GM19438 (cell line): ENCODE data around the gene SH2D3A.
A peak's percentile ranks its signal among the peaks of the same experiment; 100 is the strongest.

Experiments
- ATAC-seq: cut with Tn5 transposase; IDR thresholded peaks from one replicate; pipeline ENCODE4 v1.9.1; 2021; ENCODE audit warnings: low read depth; ENCODE audit not compliant: unreplicated experiment

The SH2D3A gene

DNA sequence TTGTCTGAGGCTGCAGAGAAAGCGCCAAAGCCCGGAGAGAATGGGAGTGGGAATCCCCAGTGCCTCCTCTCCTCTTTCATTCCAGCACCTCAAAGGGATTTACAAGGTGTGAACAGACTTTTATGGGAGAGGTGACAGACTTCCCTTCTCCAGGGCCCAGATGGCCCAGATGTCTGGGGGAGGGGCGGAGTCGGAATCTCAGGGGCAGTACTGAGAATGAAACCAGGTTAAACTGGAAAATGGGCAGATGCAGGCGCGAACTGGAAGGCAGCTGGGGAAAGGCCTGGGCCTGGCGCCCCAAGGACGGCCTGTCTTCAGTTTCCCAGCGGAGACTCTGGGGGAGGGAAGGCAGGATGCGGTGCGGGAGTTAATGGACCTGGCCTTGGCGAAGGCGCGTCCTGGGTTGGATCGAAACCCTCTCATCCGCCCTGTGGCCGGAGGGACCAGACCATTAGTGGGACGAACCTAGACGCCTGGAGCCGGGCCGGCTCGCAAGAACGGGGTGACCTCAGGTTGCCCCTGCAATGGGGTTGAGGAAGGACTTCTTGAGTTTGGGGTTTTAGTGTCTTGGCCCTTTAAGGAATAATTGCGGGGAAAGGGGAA is 28.3 kb downstream of the SH2D3A start:
- no peak for ATAC-seq

GRCh38 chr19:6737873-6738786 is 29.1 kb downstream of the SH2D3A start:
- no peak for ATAC-seq

GRCh38 chr19:6737284-6737872 is 29.9 kb downstream of the SH2D3A start, which contains the start of gene GPR108:
GPR108 (minus strand) TSS chr19:6737580; CDS start chr19:6737576, 4 bp downstream.
- ATAC-seq = peak; percentile 50

DNA sequence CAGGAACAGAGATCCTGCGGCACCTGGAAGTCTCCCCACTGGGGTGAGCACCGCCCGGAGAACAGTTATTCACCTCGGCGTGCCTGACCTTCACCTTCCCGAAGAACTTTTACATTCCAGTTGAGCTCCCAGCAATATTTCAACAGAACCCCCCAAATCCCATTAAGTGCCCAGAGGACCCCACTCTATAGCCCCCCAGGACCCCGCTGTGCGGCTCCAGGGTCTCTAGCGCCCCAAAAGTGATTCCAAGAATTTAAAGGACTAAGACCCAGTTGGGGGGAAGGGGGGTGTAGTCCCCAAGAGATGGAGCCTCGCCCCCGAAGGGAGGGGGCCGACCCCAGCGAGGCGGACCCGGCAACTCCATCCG is 30.3 kb downstream of the SH2D3A start:
- ATAC-seq = no peak

GRCh38 chr19:6736169-6736916 is 30.9 kb downstream of the SH2D3A start:
- no peak for ATAC-seq

- ATAC-seq = no peak
These were observed 31.9 kb downstream of the SH2D3A start for GRCh38 chr19:6735181-6735911.

DNA sequence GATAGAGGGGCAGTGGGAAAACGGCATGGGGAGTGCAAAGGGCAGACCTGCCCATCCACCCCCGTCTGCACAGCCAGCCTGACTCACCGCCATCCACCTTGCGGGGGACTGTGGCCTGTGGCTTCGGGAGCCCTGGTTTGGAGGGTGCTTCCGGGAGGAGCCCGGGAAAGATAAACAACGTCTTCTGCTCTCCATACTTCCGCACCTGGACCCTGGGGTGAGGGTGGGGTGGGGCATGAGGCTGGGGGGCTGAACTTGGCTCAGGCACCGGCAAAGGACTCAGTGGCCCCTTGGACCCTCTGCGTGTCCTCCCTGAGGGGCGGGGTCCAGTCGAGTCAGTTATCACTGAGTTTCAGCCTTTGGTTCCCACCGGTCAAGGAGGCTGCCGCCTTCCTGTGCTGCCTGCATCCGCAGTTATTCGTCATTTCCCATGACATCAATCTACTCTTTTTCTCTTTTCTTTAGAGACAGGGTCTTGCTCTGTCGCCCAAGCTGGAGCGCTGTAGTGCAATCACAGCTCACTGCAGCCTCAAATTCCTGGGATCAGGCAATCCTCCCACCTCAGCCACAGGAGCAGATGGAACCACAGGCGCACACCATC is 33.0 kb downstream of the SH2D3A start:
- no peak for ATAC-seq

- ATAC-seq = no peak
These were observed 33.7 kb downstream of the SH2D3A start for GRCh38 chr19:6733338-6734095.

DNA sequence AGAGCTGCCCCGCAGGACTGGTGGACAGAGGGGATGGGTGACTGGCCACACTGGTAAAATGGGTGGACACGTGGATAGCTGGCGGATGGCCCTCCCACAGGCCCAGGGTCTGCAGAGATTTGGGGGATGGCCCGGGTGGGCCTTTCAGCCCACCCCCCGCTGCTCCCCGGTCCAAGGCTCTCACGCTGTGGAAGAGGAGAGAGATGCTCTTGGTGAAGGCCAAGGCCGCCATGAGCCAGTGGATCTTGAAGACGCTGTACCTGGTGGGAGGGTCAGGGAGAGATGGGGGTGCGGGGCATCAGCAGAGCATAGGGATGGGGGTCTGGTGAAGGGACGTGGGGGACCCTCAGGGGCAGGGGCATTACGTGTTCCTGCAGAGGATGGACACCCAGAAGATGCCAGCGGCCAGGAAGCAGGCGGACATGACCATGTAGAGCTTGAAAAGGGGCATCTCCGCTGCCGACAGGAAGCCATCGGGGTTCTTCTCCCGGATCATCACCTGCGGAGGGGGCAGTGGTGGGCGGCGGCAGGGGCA is 34.4 kb downstream of the SH2D3A start:
- ATAC-seq = no peak

GRCh38 chr19:6731822-6732221 is 35.4 kb downstream of the SH2D3A start:
- ATAC-seq = no peak

DNA sequence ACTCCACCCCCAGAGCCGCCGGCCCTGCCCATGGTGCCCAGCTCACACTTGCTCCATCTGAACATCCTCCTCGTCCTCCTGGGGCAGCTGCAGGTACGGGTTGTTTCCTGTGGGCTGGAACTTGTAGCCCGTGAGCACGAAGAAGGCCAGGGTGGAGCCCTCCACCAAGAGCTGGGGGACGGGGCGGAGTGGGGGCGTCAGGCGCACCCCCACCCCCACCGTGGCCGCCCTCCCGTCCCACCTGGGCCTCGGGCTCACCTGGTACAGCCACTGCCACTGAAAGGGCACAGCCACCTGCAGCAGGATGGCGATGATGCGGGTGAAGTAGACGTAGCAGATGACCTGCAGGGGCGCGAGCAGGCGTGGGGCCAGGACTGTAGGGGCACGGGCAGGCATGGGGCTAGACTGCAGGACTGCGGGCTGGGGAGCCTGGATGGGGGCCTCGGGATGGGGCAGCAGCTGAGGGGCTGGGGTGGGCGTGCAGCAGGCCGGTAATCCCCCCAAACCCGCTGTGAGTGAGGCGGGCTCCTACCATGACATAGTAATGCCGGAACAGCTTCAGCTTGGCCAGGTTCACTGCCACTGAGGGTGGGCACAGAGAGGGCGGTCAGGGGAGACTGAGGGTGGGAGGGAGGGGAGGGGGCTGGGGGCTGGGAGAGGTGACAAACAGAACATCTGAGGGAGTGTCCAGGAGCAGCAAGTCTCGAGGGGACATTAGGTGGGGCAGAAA is 36.1 kb downstream of the SH2D3A start:
- ATAC-seq = no peak

GRCh38 chr19:6730153-6730804 is 37.0 kb downstream of the SH2D3A start:
- no peak for ATAC-seq

DNA sequence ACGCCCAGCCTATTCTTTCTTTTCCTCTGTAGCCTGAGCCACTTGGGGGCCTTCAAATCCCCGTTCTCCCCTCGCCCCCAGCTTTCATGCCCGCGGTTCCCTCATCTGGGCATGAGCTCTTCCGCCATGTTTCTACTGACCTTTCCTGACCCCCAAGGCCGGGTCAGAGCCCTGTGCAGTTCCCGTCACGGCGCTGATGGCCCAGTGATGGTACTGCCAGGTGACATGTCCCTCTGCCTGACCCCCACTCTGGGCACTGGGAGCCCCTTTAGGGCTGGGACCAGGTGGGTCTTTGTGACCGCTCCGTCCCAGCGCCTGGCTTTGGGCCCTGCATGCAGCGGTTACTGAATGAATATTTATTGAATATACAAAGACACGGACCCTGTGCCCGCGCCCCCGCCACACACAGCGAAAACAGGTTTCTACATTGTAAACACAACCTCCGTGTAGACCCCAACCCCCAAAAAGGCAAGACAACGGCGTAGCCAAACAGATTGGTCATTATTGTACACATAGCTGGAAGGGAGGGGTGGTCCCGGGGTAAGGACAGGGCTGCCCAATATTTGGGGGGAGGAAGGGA is 37.6 kb downstream of the SH2D3A start:
- ATAC-seq = no peak

DNA sequence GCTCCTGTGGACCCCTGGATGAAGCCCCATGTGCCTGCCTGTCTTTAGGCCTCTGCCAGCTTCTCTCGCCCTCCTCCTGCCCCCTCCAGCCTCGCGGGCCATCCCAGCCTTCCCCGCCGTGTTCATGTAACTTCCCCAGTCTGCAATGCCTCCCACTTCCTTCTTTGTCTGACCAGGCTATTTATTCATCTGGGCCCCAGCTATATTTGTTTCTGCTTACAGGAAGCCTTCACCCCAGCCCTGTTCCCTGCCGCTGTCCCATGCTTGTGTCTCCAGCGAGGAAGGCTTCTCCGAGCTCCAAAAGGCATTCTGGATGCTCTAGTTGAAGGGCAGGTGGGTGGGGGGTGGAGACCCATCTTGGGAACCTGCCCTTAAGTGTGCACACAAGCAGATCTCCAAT is 38.9 kb downstream of the SH2D3A start:
- no peak for ATAC-seq

DNA sequence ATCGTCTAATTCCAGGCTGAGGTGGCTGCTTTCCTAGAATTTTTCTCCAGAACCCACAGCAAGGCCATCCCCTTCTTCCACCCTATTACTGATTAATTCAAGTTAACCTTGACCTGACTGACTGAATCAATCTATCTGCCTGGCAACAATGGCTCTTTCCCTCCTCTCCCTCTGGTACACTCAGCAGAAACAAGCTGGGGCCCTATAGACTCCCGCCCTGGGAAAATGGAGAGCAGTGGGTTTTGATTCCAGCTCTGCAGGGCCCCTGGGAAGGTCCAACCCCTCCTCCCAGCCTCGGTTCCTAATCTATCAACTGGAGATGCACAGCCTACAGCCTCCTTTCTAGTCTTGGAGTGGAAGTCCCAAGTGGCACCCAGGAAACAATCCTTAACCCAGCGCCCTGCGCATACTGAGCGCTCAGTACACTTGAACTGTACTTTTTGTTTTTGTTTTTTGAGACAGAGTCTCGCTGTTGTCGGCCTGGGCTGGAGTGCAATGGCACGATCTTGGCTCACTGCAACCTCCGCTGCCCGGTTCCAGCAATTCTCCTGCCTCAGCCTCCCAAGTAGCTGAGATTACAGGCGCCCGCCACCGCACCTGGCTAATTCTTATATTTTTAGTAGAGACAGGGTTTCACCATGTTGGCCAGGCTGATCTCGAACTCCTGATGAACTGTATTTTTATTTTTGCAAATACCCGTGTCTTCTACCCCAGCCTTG is 41.6 kb downstream of the SH2D3A start:
- no peak for ATAC-seq

DNA sequence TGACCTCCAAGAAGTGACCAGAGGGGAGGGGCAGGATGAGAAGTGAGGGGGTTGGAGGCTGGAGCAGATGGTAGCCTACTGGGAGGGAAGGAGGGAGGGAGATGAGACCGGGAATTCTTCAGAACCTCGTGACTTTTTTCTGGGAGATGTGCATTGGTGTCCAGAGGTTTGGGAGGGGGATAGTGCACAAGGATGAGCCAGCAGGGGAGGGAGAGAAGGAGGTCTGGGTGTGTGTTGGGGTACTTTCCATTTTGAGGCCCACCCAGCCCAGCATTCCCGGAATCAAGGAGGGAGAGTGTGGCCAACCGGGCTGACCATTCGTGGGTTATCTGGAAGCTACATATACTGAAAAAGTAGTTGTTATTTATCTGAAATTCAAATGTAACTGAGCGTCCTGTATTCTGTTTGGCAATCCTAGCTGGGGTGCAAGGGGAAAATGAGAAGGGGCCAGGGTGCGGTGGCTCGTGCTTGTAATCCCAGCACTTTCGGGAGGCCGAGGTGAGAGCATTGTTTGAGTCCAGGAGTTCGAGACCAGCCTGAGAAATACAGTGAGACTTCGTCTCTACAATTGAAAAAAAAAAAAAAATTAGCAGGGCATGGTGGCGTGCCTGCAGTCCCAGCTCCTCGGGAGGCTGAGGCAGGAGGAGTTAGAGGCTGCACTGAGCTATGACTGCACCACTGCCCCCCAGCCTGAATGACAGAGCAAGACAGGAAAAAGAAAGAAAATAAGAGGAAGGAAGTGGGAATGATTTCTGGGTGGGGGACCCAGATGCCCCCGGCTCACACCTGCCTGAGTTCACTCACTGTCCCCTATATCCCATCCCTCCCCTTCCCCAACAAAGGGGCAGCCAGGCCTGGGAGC is 42.4 kb downstream of the SH2D3A start:
- ATAC-seq = no peak
